ENCODE measurements around the gene SCUBE1.

The SCUBE1 gene

DNA sequence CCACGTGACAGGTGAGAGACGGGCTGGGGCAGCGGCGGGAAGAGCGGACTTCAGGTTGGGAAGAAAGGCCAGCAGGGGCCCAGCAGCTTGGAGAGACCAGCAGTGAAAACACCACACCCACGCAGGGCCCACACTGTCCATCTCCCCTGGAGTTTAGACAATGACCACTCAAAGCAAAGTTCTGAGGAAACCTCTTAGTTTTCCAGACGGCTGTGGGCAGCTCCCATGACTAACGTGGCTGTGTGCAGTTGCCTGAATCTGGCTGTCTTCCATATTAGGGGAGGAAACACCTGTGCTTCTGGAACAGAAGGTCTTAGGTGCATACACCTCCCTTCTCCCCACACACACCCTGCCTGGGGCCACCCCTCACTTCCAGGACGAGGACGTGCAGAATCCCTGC lies 85.6 kb downstream of the SCUBE1 start:
- no peak for DNase-seq (ENCODE audit: low read depth)

DNA sequence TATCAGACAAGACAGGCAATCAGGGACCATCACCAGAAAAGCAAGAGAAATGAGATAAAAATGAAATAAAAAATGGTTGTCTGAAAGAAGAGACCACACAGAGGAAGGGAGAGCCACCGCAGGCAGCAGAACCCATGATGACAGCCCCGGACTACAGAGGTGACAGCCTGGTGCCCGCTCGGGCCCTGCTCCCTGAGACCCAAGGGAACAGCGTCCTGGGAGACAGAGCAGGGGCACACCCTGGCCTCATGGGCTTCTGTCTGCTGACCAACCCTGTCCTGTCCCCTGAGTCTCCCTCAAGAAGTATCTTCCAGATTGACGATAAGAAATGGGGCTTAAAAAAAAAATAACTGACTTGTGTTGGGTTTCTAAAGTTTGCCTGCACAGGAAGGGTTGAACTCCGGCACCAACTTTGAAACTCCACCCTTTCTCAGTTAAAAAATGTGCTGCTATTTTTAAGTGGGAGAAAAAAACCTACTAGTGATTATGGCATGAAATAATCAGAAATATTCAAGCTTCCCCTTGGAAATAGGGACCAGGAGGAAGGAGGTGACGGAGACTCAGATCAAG lies 86.1 kb downstream of the SCUBE1 start:
- no peak for DNase-seq (ENCODE audit: low read depth)

DNA sequence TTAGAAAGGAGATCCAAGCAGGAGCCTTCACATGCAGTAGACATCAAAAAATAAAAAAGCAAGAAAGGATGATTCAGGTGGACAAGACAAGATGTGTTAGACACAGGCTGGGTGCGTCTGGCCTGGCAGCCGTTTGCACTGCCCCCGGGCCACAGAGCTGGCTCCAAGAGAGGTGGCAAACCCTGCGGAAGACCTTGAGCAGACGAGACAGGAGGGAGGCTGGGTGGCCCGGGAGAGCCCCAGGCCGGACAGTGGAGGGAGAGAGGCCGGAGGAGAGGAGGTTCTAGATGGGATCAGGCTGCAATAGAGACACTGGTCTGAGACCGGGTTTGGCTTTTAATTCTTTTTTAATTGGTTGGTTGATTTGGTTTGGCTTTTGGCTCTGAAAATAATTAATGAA lies 86.6 kb downstream of the SCUBE1 start:
- DNase-seq (ENCODE audit: low read depth), result no peak

DNA sequence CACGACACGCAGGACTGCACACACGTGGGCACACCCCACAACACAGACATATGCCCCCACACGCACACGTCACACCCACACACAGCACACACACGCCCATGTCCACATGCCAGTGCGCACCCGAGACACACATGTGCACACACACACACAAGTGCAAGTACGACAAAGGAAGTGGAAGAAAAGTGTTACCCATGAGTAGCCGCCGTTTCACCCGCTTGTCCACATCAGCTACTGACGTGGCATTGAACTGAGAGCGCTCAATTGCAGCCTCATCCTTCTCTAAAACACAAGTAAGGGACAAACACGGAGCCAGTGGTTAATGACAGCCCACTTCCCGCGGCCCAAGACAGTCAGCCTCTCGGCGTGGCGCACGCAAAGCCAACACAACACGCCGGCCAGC lies 87.9 kb downstream of the SCUBE1 start:
- no peak for DNase-seq (ENCODE audit: low read depth)

DNA sequence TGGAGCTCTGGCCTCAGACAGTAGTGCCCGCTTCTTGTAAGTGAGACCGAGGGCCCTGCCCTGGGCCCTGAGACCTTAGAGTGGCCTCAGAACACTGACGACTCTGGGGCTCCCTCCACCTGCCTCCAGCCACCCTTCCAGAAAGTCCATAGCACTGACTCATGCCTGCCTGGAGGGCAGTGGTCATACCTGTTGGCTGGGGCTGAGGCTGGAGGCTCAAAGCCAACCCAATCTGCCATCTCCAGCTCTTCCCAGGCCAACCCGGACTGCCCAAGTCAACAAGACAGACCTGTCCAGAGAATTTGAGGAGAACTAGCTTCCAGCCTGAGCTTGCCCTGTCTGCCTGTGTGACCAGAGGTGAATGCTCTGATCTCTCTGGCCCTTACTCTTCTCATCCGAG lies 89.3 kb downstream of the SCUBE1 start:
- no peak for DNase-seq (ENCODE audit: low read depth)

DNA sequence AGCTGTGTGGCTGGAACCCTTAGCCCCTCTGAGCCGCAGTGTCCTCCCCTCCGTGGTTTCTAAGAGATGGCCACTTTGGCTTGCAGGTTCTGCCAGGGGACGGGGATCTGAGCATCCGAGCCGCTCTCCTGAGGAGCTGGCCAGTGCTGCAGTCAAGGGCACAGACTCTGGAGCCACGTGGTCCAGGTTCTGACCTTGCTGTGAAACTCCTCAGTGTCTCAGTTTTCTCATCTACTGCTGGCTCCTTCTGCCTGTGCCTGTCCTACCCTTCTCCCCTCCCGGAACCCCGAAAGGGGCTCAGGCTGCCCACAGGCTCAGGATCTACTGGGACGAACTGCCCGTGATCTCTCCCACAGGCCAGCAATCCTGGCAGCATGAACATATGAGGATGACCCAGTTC lies 90.9 kb downstream of the SCUBE1 start:
- no peak for DNase-seq (ENCODE audit: low read depth)

DNA sequence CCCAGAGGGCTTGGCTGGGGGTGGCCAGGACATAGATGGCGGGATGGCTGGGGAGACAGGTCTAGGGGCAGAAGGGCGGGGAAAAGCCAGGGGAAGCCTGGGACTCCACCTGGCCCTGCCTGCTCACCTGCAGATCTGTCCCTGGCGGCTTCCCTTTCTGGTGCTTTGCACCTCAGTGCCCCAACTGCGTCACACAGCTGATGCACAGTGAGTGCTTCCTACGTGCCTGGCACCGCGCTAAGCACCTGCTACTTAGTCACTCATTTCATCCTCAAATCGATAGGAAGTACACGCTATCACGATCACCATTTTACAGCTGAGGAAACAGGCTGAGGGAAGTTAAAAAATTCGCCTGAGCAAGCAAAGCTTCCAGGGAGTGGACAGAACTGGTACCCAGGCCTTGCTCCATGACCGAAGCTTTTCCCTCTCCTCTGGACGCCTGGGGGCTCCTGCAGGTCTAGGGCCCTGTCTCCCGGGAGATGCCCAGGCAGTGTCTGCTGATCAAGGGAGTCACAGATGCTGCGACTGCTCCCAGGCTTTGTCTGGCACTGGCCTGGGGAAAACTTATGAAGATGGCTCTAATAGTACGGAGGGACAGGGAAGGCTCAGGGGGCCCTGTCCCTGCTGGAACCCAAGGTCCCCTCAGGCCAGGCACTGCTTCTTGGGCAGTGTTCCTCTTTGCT lies 93.2 kb downstream of the SCUBE1 start:
- DNase-seq (ENCODE audit: low read depth), result no peak

DNA sequence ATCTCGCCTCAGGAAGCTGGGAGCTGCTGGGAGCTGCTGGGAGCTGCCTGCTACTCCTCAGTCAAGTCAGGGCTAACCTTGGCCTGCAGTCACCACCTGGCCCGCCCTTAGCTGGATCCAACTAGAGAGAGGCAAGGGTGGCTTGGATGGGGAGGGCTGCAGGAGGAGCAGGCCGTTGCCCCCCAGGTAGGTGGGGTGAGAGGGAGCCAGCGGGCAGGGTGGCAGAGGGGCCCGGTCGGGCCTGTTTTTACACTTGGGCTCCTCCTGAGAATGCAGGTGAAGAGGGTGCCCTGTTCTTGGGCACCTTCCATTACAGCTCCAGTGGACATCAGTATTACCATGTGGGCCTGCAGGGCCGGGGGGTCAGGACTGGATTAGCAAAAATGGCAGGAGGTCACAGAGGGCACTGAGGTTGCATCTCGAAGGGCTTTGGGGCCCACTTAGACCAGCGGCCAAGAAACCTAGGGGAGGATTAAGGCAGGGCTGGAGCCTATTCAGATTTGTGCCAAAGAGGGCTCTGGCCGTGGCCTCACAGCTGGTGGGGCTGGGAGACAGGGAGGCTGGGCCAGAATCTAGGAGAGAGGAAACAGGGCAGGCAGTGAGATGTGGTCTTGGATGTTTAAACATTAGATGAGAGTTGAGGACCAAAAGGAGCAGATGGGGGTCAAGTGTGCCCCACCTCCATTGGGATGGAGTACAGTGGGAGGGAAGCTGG lies 95.5 kb downstream of the SCUBE1 start:
- DNase-seq (ENCODE audit: low read depth), result no peak

DNA sequence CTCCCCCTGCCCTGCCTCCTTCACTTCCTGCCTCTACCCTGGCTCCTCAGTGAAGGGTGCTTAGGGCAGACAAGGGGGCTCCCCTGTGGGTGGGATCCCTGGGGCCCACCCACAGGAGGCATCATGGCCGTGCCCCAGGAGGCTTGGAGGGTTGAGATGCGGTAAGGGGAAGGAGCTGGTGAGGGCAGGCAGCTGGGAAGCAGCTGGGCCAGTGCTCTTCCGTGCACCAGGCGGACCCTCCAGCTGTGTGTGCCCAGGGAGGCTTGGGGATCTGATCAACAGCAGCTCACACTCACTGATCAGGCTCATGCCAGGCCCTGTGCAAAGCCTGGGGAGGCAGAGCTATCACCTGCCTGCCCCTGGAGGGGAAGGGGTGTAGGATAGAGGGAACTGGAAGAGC lies 97.0 kb downstream of the SCUBE1 start:
- no peak for DNase-seq (ENCODE audit: low read depth)

DNA sequence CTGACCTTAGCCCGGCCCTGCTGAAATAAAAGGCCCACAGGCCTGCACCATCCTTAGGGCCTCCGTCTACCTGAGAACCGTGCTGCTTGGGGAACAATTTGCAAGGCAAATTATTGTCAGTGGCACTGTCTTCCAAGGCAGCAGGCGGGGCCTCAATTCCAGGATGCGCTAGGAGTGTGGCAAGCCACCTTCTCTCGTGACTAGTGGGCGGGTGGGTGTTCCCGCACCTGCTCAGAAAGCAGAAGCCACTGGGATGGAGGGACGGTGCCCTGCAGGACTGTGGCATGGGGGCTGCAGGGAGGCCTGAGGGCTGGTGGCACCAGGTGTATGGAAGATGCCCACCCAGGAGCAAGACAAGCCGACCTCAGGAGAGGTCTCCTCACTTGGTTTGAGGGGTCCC lies 97.5 kb downstream of the SCUBE1 start:
- DNase-seq (ENCODE audit: low read depth), result no peak

DNA sequence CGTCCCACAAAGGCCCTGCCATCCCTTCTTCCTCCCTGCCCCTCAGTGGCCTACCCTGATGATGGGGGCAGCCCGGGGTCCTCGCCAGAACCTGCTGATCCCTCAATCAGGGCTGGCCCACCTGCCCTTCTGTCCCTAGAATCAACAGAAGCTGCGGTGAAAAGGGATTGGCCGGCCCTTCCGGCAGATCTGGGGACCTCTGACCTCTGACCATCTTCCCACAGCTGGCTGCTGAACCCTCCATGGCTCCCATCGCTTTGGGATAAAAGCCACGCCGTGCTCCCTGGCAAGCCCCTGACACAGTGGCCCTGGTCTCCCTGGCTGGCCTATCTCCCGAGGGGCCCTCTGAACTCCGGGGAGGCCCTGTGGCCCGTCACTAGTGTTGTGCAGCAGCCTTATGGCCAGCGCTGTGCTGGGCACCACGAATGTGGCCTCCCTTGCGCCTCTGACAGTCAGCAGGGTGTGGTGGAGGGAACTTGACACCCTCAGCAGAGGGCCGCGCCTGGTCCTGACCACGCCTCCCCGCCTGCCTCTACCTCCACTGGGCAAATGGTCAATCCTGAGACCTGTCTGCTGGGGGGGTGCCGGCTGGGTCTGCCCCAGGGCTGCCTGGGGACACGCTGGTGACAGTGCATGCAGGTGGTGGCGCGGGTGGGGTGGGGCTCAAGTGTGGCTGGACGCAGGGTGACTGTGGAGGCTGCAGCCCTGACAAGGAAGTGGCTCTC lies 98.2 kb downstream of the SCUBE1 start:
- DNase-seq (ENCODE audit: low read depth), result no peak

DNA sequence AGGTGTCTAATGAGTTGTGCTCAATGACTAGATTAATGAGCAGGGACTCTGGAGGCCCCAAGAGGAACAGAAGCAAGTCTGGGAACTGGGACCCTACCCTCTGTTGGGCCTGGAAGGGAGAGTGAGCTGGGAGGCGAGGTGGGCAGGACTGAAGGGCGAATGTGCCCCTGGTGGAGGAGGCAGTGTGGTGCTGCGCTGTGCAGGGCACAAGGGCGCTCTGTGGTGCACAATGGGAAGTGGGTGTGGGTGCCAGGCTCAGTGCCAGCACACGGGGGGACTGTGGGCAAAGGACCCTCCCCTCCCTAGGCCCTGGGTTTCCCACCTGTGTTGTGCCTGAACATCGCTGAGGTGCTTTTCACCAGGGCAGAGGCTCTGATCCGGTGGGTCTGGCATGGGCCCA lies 98.8 kb downstream of the SCUBE1 start:
- no peak for DNase-seq (ENCODE audit: low read depth)

DNA sequence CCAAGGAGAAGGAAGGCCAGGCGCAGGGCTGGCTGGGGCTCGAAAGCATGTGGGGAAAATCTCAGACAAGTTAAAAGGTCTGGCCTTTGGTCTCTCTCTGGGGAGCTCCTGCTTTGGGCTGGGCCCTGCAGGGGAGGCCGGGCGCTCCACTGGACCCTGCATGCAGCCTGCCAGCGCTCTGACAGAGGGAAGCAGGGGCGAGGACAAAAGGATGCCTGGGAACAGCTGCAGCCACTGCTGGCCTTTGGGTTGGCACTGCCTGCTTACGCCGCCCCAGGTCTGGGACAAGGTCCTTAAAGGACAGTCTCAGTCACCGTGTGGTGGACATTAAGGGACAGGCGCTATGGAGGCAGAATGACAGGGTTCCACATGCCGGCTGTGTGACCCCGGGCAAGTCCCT lies 99.8 kb downstream of the SCUBE1 start:
- no peak for DNase-seq (ENCODE audit: low read depth)

DNA sequence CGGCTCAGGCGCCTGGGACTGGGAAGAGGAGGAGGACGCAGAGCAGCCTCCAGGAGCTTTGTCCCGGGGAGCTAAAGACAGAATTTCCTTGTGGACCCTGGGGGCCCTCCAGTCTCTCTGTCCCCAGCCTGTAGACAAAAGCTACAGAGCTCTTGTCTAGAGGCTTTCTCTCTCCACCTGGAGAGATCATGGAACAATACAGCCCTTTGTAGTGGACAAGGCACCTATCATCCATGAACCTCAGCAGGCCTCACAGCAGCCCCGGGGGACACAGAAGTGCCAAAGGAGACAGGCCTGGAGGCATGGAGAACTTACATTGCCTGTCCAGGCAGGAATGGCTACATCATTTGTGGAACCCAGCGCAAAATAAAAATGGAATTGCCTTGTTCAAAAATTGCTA lies 100.5 kb downstream of the SCUBE1 start:
- no peak for DNase-seq (ENCODE audit: low read depth)

DNA sequence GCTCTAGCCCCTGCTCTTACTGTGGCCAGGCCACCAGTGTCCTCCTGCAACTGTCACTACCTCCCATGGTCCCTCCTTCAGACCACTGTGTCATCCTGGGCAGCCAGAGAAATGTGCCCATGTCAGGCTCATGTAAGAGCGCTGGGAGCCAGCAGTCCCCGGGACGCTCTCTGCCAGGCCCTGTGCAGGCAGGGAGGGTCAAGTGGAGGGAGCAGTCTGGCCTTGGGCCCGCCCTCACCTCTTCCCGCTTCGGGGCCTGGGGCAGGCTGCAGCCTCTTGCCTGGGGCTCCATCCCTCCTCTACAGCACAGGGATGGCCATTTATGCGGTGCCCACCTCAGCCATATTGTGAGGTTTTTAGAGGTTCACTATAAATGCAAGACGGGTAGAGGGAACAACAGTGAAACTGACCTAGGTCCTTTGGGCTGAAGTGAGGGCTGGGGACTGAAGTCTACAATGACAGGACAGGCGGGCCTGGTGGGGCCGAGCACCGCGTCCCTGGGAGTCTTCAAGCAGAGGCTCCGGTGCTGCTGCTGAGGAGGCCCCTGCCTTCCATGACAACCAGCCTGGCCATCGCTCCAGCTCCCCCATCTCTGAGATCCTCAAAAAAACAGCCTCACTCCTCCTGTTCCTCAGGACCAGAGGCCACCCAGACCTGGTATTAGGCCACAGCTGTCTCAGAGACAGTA lies 101.3 kb downstream of the SCUBE1 start:
- no peak for DNase-seq (ENCODE audit: low read depth)

DNA sequence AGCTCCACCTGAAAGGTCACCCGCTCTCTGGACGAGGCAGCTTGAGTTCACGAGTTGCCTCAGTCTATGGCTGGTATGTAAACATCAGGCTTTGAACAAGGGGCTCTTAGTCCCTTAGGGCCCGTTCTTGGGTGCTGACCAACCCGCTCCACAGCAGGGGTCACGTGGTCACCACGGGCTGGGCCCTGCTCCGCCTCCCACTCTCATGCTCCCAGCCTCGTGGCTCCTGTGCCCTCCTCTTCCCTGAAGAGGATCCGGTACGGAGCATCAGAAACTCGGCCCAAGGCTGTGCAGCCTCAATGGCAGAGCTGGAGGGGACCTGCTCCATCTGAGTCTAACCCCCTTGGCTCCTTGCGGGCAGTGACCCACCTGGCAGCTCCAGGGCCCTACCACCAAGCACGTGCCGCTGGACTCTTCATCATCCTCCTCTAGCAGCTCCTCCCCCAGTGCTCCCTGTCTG lies 102.0 kb downstream of the SCUBE1 start:
- no peak for DNase-seq (ENCODE audit: low read depth)

DNA sequence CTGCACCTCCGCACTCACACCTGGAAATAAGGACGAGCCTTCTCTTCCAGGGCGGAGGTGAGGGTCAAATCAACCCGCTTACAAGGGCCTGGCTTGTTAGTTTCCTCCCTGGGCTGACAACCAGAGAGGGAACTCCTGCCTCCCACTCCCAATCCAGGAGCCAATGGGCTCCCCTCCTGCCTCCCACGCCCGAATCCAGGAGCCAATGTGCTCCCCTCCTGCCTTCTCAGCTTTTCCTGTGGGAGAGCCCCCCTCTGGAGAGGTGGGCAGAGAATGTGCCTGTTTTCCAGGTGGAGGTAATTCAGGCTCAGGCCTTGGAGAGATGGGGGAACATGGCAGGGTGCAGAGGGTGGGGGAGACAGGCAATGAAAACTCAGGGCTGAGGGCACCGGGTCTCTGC lies 102.6 kb downstream of the SCUBE1 start:
- no peak for DNase-seq (ENCODE audit: low read depth)

DNA sequence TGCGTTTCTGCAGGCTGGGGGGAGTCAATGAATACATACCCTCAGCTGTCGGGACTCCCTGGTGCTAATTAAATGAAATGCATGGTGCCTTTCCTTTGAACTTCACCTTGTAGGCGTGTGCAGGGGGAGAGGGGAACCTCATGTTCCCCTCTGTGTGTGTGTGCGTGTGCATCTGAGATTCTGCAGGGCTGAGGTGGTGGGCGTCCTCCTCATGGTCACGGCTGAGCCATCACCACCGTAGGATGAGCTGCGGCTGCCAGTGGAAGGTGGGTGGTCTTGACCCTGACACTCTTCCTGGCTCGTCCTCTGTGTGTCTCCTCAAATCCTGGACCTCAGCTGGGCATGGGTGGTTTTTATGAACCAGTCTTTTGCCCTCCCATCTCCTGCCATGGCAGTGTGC lies 103.2 kb downstream of the SCUBE1 start:
- DNase-seq (ENCODE audit: low read depth), result no peak

DNA sequence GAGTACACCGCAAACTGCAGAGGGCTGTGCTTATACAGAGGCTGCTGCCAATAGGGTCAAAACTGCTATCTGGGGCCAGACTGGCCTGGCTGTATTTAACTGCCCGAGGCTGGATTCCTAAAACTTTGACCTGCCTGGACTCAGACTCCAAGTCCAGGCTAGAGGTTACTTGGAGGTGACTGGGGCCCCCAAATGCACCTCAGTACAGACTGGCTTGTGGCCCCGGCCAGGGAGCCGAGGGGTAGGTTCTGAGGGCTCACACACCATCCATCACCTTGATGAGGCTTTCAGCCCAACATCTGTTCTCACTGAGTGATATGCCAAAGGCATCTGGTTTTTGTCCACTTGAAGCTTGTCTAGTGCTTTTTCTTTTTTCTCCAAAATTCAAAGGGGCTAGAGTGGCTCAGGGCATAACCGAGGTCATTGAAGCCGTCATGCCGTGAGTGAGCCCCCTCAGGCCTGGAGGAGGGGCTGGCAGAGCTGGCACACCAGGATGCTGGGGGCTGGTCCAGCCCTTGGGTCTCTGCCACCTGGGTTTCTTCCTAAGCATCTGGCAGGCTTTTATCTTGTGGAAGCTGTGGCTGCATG lies 103.9 kb downstream of the SCUBE1 start:
- no peak for DNase-seq (ENCODE audit: low read depth)

DNA sequence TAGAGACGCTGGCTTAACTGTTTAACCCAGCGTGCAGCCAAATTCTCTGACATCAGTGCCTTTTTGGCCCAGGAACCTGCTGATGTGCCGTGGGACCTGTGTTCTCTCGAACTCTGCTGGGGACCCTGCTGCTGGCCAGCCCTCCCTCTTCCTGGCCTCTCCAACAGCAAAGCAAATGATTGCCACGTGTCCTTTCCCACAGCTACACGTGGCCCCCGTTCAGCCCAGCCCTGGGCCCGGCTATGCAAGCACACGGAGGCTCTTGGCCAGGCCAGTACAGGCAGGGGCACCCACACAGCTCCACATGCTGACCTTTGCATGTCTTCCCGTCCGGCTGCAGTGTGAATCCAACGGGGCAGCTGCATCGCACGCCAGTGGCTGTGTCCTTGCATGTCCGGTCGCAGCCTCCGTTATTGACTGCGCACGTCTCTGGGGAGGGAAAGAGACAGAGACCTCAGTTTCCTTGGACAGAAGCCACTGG lies 104.6 kb downstream of the SCUBE1 start:
- no peak for DNase-seq (ENCODE audit: low read depth)

DNA sequence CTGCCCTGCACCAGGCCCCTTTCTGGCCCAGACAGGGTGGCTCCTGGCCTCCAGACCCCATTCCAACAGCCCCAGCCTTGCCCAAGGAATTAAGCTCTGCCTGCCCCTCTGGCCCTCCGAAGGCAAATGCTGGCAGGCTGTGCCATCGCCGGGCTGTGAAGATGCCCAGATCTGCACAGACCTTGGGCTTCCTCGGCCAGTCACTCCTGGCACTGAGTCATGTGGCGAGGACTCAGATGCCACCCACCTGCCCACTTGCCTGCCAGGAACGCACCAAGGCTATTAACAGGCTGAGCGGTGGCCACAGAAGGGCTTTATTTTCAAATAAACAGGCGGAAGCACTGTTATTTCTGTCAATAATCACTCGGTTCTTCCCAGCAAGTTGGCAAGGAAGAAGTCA lies 105.9 kb downstream of the SCUBE1 start:
- no peak for DNase-seq (ENCODE audit: low read depth)
